HepG2 (cell line): ENCODE results near the gene CDO1. TPM values are rescaled to one million over a fixed set of nuclear protein-coding genes. Genes with fewer than 3 reads are reported as not detected.

ENCODE experiments used
- ATAC-seq: fragments of 200-7000 bp; cut with Tn5 transposase; 3 replicates; pipeline ENCODE4 v1.9.1; 2020; ENCODE audit warnings: mild to moderate bottlenecking, moderate library complexity
- BruUV-seq: library from RNA; stranded (reverse); fragments of 400-500 nt; replicated peaks from 2 replicates; lab custom pipeline; 2021; lab: Mats Ljungman, UMichigan
- CTCF ChIA-PET: fragments of 300-600 bp; formaldehyde crosslinking; extraction: SDS; loops from one replicate; lab custom pipeline; 2021; ENCODE audit warnings: low total read pairs, inconsistent platforms, low intra/inter-chr PET ratio; lab: Yijun Ruan, JAX
- POLR2A ChIA-PET: fragments of 350-600 bp; sonication (Branson Sonifier 250); formaldehyde crosslinking; loops from one replicate; lab custom pipeline; 2020; ENCODE audit warnings: antibody characterized with exemption, inconsistent platforms; lab: Yijun Ruan, JAX
- DNase-seq: peaks from one replicate; pipeline ENCODE4 v3.0.0-alpha.2; 2015; ENCODE audit warnings: low spot score
- FAIRE-seq: peaks from 3 replicates; lab custom pipeline; 2011; peaks lifted over from hg19 to GRCh38; lab: Jason Lieb, UNC
- H2AFZ ChIP-seq: one replicate; pipeline ENCODE4 v1.6.1; 2011; ENCODE audit warnings: low read length, inconsistent platforms
- H3K27ac ChIP-seq: fragments of 300-600 bp; 3 replicates; pipeline ENCODE4 v1.8.0; 2011; ENCODE audit warnings: mixed run types, mild to moderate bottlenecking, mixed read lengths, low read length, inconsistent platforms; ENCODE audit not compliant: insufficient read depth; ENCODE audit errors: extremely low read length
- H3K27me3 ChIP-seq, 2 experiments: fragments of 200-600 bp in 1 of 2; 2 replicates in 1 of 2; 3 replicates in 1 of 2; pipeline versions ENCODE4 v1.6.0 to v1.8.0; 2011; ENCODE audit warnings: low read length in 2 of 2, mild to moderate bottlenecking in 2 of 2, moderate library complexity in 2 of 2, inconsistent platforms in 1 of 2; ENCODE audit not compliant: insufficient read depth in 2 of 2, control insufficient read depth in 1 of 2
- H3K36me3 ChIP-seq, 2 experiments: fragments of 200-600 bp in 1 of 2; replicated peaks in 1 of 2; 2 replicates in 1 of 2; 3 replicates in 1 of 2; pipeline versions ENCODE4 v1.5.1 to v1.8.0; 2011; ENCODE audit warnings: low read length in 2 of 2, inconsistent platforms in 1 of 2; ENCODE audit not compliant: insufficient read depth in 2 of 2, control insufficient read depth in 1 of 2
- H3K4me1 ChIP-seq: 2 replicates; pipeline ENCODE4 v1.5.1; 2012; ENCODE audit warnings: low read length, inconsistent platforms; ENCODE audit not compliant: insufficient read depth
- H3K4me2 ChIP-seq: 2 replicates; pipeline ENCODE4 v1.6.0; 2011; ENCODE audit warnings: low read depth, low read length, inconsistent platforms
- H3K4me3 ChIP-seq, 3 experiments: fragments of 200-600 bp in 1 of 3; sonication (generic), shearing (Covaris generic) in 1 of 3; replicated peaks in 1 of 3; 2 replicates each; pipeline ENCODE4 v1.5.1; 2011 to 2016; ENCODE audit warnings: low read length in 3 of 3, inconsistent platforms in 2 of 3, low read depth in 2 of 3, mild to moderate bottlenecking in 2 of 3, control low read depth in 1 of 3, mixed read lengths in 1 of 3; ENCODE audit not compliant: insufficient read depth in 1 of 3
- H3K79me2 ChIP-seq: one replicate; pipeline ENCODE4 v1.6.1; 2011; ENCODE audit warnings: low read length, inconsistent platforms; ENCODE audit not compliant: insufficient read depth
- H3K9ac ChIP-seq: 2 replicates; pipeline ENCODE4 v1.6.0; 2011; ENCODE audit warnings: mild to moderate bottlenecking, low read depth, low read length, inconsistent platforms; ENCODE audit not compliant: insufficient read depth
- H3K9me3 ChIP-seq: 2 replicates; pipeline ENCODE4 v1.5.1; 2012; ENCODE audit warnings: mild to moderate bottlenecking, low read length
- H4K20me1 ChIP-seq: 2 replicates; pipeline ENCODE4 v1.6.0; 2011; ENCODE audit warnings: inconsistent platforms, mild to moderate bottlenecking, low read length, moderate library complexity; ENCODE audit not compliant: insufficient read depth
- CEBPB ChIP-seq: IDR thresholded peaks from 2 replicates; pipeline ENCODE4 v1.6.1; 2011; ENCODE audit warnings: low read depth, low read length, improper control_type of control experiment, borderline replicate concordance
- GFI1 ChIP-seq: sonication (generic); formaldehyde crosslinking; IDR thresholded peaks from 2 replicates; pipeline ENCODE4 v1.5.0; 2020; ENCODE audit warnings: missing genetic modification reagents, mild to moderate bottlenecking, borderline replicate concordance
- NFYB ChIP-seq: sonication (generic); formaldehyde crosslinking; IDR thresholded peaks from 2 replicates; pipeline ENCODE4 v1.4.0; 2020; ENCODE audit warnings: missing genetic modification reagents
- PBX3 ChIP-seq: sonication (generic); formaldehyde crosslinking; IDR thresholded peaks from 2 replicates; pipeline ENCODE4 v1.8.1; 2023; ENCODE audit warnings: missing genetic modification reagents, inconsistent platforms, borderline replicate concordance
- THRA ChIP-seq: sonication (generic); formaldehyde crosslinking; IDR thresholded peaks from 2 replicates; pipeline ENCODE4 v1.4.0; 2020; ENCODE audit warnings: missing genetic modification reagents, borderline replicate concordance
- WGBS: methylation state at CpG from one replicate; pipeline ENCODE4 v1.1.6; 2017; ENCODE audit warnings: low lambda C conversion rate; 5-methylcytosine and 5-hydroxymethylcytosine counted together
- in situ Hi-C: cut with HindIII; loops from 2 replicates; pipeline ENCODE4 v1.10.0; 2017; ENCODE audit warnings: low pct_unique_long_range_greater_than_20kb; ENCODE audit not compliant: extremely low pct_ligation_motif_present
- intact Hi-C: fragments of 100-400 bp; cut with micrococcal nuclease; formaldehyde crosslinking; loops from one replicate; pipeline ENCODE4 v1.10.0; 2022; ENCODE audit not compliant: unreplicated experiment
- polyA plus RNA-seq, 8 experiments: library from polyadenylated mRNA; depleted of rRNA in 3 of 8; stranded (reverse) in 7 of 8; unstranded in 1 of 8; fragments of >200 nt; fragmentation: Illumina TruSeq in 4 of 8; extraction: Trizol in 4 of 8; gene quantifications; 2 replicates each; pipeline versions ENCODE4 v1.2.1 to v1.2.3, GENCODE V29; 2011 to 2016; ENCODE audit warnings: low read depth in 4 of 8, missing spikeins in 1 of 8, mixed read lengths in 1 of 8; ENCODE audit not compliant: insufficient read depth in 1 of 8
- total RNA-seq, 5 experiments: library from RNA; depleted of rRNA; stranded (reverse); fragments of >200 nt; fragmentation: Illumina TruSeq; extraction: Trizol; gene quantifications; 2 replicates each; pipeline ENCODE4 v1.2.3, GENCODE V29; 2016; ENCODE audit warnings: low read depth in 1 of 5

The CDO1 gene
- total and polyA plus RNA-seq, 2 of the 13 experiments (the other 11 are each of a cell fraction or from before 2014, with no cell fraction given), result 3.2 to 4.4 TPM

GRCh38 chr5:115795700-115796099 is 20.8 kb downstream of the CDO1 start (continued):
- TF ChIP-seq THRA (CRISPR knock-in tag), result no peak

DNA sequence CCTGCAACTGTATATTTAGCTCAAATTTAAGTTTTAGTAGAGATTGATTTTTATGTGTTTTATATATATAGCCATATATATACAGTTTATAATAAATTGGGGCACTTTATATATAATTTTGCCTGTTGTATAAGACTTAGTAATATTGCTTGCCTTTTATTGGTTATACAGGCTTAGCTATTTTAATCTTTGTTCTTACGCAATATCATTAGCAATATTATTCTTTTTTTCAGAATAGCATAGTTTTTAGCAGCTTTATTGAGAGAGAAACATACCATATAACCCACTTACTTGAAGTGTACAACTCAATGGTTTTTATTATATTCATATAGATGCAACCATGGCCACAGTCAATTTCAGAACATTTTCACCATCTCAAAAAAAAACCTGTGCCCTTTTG is 28.0 kb downstream of the CDO1 start:
- Histone ChIP-seq H4K20me1 (no peaks in the 10 kb centered on the region), H3K9ac (no peak overlapping the region), H3K4me3 (no peak overlapping the region), H3K27ac (no peak overlapping the region), H2AFZ (no peak overlapping the region), H3K79me2 (no peaks in the 10 kb centered on the region), H3K4me2 (no peak overlapping the region), H3K27me3 (no peaks in the 10 kb centered on the region), H3K9me3 (no peaks in the 10 kb centered on the region), H3K4me1 (no peaks in the 10 kb centered on the region), H3K36me3 (no peaks in the 10 kb centered on the region)
- BruUV-seq, result no TSS peak
- no peak for TF ChIP-seq PBX3 (CRISPR knock-in tag)
- no peak for TF ChIP-seq GFI1 (CRISPR knock-in tag)
- peak; percentile 69; the same call in 1 of the 2 replicates for TF ChIP-seq CEBPB
- TF ChIP-seq NFYB (CRISPR knock-in tag), result no peak
- ATAC-seq, result no peak
- no peak for DNase-seq
- in situ Hi-C loops, result no loop called here
- ChIA-PET CTCF (no interaction called here), POLR2A (no interaction called here)
- intact Hi-C loops, result no loop called here
- WGBS, result 93% methylated on average over 1 of the region's 1 CpG
- no peak for FAIRE-seq
